ENCODE data around the gene STK11IP. TPM values are rescaled to one million over a fixed set of nuclear protein-coding genes. Genes with fewer than 3 reads are reported as not detected.

STK11IP gene
- total and polyA plus RNA-seq, 2 of the 13 experiments (the other 11 are each of a cell fraction or from before 2014, with no cell fraction given), result 12.8 to 24.0 TPM

GRCh38 chr2:219597552-219598307 lies at the start of gene STK11IP (continued):
- TF ChIP-seq ZHX2 (IDR thresholded peaks at IDR 0.05; ENCODE audit: low read depth) (peak; percentile 80), ZHX2 (CRISPR knock-in tag; IDR thresholded peaks at IDR 0.05; ENCODE audit: borderline replicate concordance) (no peak), ZBTB44 (CRISPR knock-in tag; IDR thresholded peaks at IDR 0.05) (0 out of 2 replicates have a peak, but pooled peaks have one; percentile 34), FOXP4 (CRISPR knock-in tag; IDR thresholded peaks at IDR 0.05) (peak; percentile 26; the same call in 1 of the 2 replicates), HNRNPK (IDR thresholded peaks at IDR 0.05; ENCODE audit: low read depth, low read length, poor library complexity, severe bottlenecking) (no peak), RAD21 (CRISPR knock-in tag; IDR thresholded peaks at IDR 0.05) (peak; percentile 47; the same call in 1 of the 2 replicates), ZFYVE20 (CRISPR knock-in tag; IDR thresholded peaks at IDR 0.05; ENCODE audit: borderline replicate concordance, low read depth) (no peak), PITX1 (CRISPR knock-in tag; IDR thresholded peaks at IDR 0.05) (peak; percentile 79), ZSCAN20 (CRISPR knock-in tag; IDR thresholded peaks at IDR 0.05; ENCODE audit: borderline replicate concordance) (peak; percentile 70; the same call in 1 of the 2 replicates), JUND (CRISPR knock-in tag; IDR thresholded peaks at IDR 0.05) (0 out of 2 replicates have a peak, but pooled peaks have one; percentile 37), DMTF1 (CRISPR knock-in tag; IDR thresholded peaks at IDR 0.05) (no peak), YEATS2 (CRISPR knock-in tag; IDR thresholded peaks at IDR 0.05; ENCODE audit: borderline replicate concordance) (peak; percentile 89), SETDB1 (CRISPR knock-in tag; IDR thresholded peaks at IDR 0.05; ENCODE audit: borderline replicate concordance) (0 out of 2 replicates have a peak, but pooled peaks have one; percentile 69), EED (CRISPR knock-in tag; IDR thresholded peaks at IDR 0.05) (0 out of 2 replicates have a peak, but pooled peaks have one; percentile 15)

Measured in HepG2 (cell line).